A172 (cell line): ENCODE results near the gene HAGH. TPM values are rescaled to one million over a fixed set of nuclear protein-coding genes. Genes with fewer than 3 reads are reported as not detected.
"Not testable (repeated sequence)": the region's sequence is repeated elsewhere in the genome, so short reads cannot be mapped to it uniquely, and the experiment has no call there.

Source experiments
- DNase-seq: peaks from one replicate; pipeline ENCODE4 v3.0.0-alpha.2; 2015; ENCODE audit warnings: low spot score
- total RNA-seq: library from RNA; depleted of rRNA; stranded (reverse); fragments of >200 nt; shearing (Covaris generic); gene quantifications from 2 replicates; pipeline ENCODE4 v1.2.3, GENCODE V29; 2014

Gene HAGH
- total RNA-seq, 1 experiment from 2014 or later: 163 TPM

GRCh38 chr16:1810106-1810505 is 16.5 kb downstream of the HAGH start:
- DNase-seq: no peak

- no peak for DNase-seq
Measured at GRCh38 chr16:1809281-1809801, 17.3 kb downstream of the HAGH start.

- no peak for DNase-seq
Measured at GRCh38 chr16:1808691-1809090, 17.9 kb downstream of the HAGH start.

GRCh38 chr16:1807626-1808025 is 19.0 kb downstream of the HAGH start:
- DNase-seq: no peak

GRCh38 chr16:1800701-1801100 is 25.9 kb downstream of the HAGH start:
- no peak for DNase-seq

GRCh38 chr16:1799263-1799662 is 27.4 kb downstream of the HAGH start:
- DNase-seq: not testable (repeated sequence)

GRCh38 chr16:1794908-1795666 is 31.5 kb downstream of the HAGH start:
- DNase-seq: no peak

- no peak for DNase-seq
Measured at GRCh38 chr16:1794221-1794871, 32.3 kb downstream of the HAGH start.

GRCh38 chr16:1793578-1794220 is 32.9 kb downstream of the HAGH start, which contains the start of gene IGFALS:
Gene IGFALS, minus strand, starts transcription at chr16:1793705. Its CDS starts 53 bp downstream, at chr16:1793652.
- DNase-seq: no peak

- no peak for DNase-seq
Measured at GRCh38 chr16:1792836-1793577, 33.6 kb downstream of the HAGH start.

GRCh38 chr16:1791943-1792812 is 34.4 kb downstream of the HAGH start:
- no peak for DNase-seq

- no peak for DNase-seq
Measured at GRCh38 chr16:1791256-1791942, 35.2 kb downstream of the HAGH start.

- no peak for DNase-seq
Measured at GRCh38 chr16:1790611-1791255, 35.9 kb downstream of the HAGH start.

- DNase-seq: no peak
Measured at GRCh38 chr16:1790261-1790610, 36.4 kb downstream of the HAGH start.

- DNase-seq: no peak
Measured at GRCh38 chr16:1789643-1790045, 37.0 kb downstream of the HAGH start.

GRCh38 chr16:1788708-1789100 is 37.9 kb downstream of the HAGH start:
- no peak for DNase-seq

GRCh38 chr16:1788095-1788707 is 38.4 kb downstream of the HAGH start:
- DNase-seq: no peak

GRCh38 chr16:1787322-1788094 is 39.1 kb downstream of the HAGH start:
- no peak for DNase-seq

GRCh38 chr16:1787056-1787321 is 39.6 kb downstream of the HAGH start:
- DNase-seq: no peak
